Measurements from ENCODE around the gene HAUS7.

The HAUS7 gene

GRCh38 chrX:153411988-153412574 lies 58.3 kb downstream of the HAUS7 start:
- TF ChIP-seq ZFX (IDR thresholded peaks at IDR 0.05) (no peak), CTCF (conservative IDR thresholded peaks at IDR 0.05) (no peak)
- H3K27ac ChIP-seq: no peak overlapping the region

GRCh38 chrX:153411255-153411987 lies 59.0 kb downstream of the HAUS7 start, which contains the start of gene ZFP92:
Gene ZFP92 (plus strand): TSS chrX:153411472. CDS start chrX:153418323, 6,851 bp downstream.
- no peak within 1 kb of the TSS for H3K27ac ChIP-seq
- TF ChIP-seq CTCF (conservative IDR thresholded peaks at IDR 0.05) (no peak), ZFX (IDR thresholded peaks at IDR 0.05) (no peak)

GRCh38 chrX:153410888-153411254 lies 59.5 kb downstream of the HAUS7 start:
- H3K27ac ChIP-seq: no peak overlapping the region
- TF ChIP-seq CTCF (conservative IDR thresholded peaks at IDR 0.05) (no peak), ZFX (IDR thresholded peaks at IDR 0.05) (no peak)

GRCh38 chrX:153410373-153410772 lies 60.0 kb downstream of the HAUS7 start:
- no peak for TF ChIP-seq ZFX (IDR thresholded peaks at IDR 0.05)
- TF ChIP-seq CTCF (conservative IDR thresholded peaks at IDR 0.05): no peak
- no peak overlapping the region for H3K27ac ChIP-seq

GRCh38 chrX:153409414-153410101 lies 60.8 kb downstream of the HAUS7 start:
- no peak overlapping the region for H3K27ac ChIP-seq
- TF ChIP-seq CTCF (conservative IDR thresholded peaks at IDR 0.05): no peak
- no peak for TF ChIP-seq ZFX (IDR thresholded peaks at IDR 0.05)

GRCh38 chrX:153408871-153409351 lies 61.5 kb downstream of the HAUS7 start:
- no peak for TF ChIP-seq ZFX (IDR thresholded peaks at IDR 0.05)
- TF ChIP-seq CTCF (conservative IDR thresholded peaks at IDR 0.05): no peak

GRCh38 chrX:153408221-153408721 lies 62.1 kb downstream of the HAUS7 start:
- no peak for TF ChIP-seq CTCF (conservative IDR thresholded peaks at IDR 0.05)
- TF ChIP-seq ZFX (IDR thresholded peaks at IDR 0.05): no peak
- H3K27ac ChIP-seq: no peak overlapping the region

More at GRCh38 chrX:153408871-153409351, 61.5 kb downstream of the HAUS7 start:
- H3K27ac ChIP-seq: no peak overlapping the region

Data from C4-2B (cell line).